ENCODE data around the gene FAM3A.
A peak's percentile ranks its signal among the peaks of the same experiment; 100 is the strongest.
"Not testable (repeated sequence)": the region's sequence is repeated elsewhere in the genome, so short reads cannot be mapped to it uniquely, and the experiment has no call there.

The FAM3A gene

DNA sequence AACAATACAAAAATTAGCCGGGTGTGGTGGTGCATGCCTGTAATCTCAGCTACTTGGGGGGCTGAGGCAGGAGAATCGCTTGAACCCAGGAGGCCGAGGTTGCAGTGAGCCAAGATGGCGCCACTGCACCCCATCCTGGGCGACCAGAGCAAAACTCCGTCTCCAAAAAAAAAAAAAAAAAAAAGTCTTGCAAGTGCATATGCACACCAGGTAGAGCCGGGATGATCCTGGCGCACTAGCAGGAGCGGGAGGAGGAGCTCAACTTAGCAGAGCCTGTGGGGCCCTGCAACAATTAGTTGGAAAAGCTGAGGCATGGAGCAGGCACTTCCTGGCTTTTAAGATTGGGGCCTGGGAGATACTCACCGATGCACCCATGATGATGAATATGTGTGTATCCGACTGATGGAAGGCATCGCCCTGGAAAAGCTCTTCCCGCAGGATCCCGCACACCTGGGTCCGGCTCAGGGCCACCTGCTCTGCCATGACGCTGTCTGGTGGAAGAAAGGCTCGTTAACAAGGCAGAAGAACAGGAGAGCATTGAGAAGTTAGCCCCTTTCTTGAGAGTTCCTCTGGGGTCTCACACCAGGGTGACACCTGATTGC is 29.7 kb upstream of the FAM3A start:
- peak overlapping the region; percentile 61 to 83 for H3K4me3 ChIP-seq (ENCODE audit: low read depth in 1 of 2, low read length in 2 of 2)

GRCh38 chrX:154542723-154543424 is 26.8 kb upstream of the FAM3A start:
- no peaks in the 10 kb centered on the region for H3K9me3 ChIP-seq (ENCODE audit: control insufficient read depth in 1 of 2, low read length in 2 of 2)
- peaks cover 0 to 9% of the 10 kb centered on the region in 2 donors for H3K4me1 ChIP-seq (ENCODE audit: control insufficient read depth in 1 of 2, insufficient read depth in 2 of 2, low read length in 2 of 2)
- H3K36me3 ChIP-seq (ENCODE audit: control insufficient read depth in 1 of 2, insufficient read depth in 2 of 2, low read length in 2 of 2) = peaks cover 0 to 6% of the 10 kb centered on the region in 2 donors
- no peak overlapping the region for H3K4me3 ChIP-seq (ENCODE audit: low read depth in 1 of 2, low read length in 2 of 2)
- no peaks in the 10 kb centered on the region for H3K27me3 ChIP-seq (ENCODE audit: low read depth, low read length)
- peak overlapping the region; percentile 71 for H3K27ac ChIP-seq (ENCODE audit: low read length)

More for the DNA sequence above, 29.7 kb upstream of the FAM3A start:
- Histone ChIP-seq H3K27ac (ENCODE audit: low read length) (no peak overlapping the region), H3K9me3 (ENCODE audit: control insufficient read depth in 1 of 2, low read length in 2 of 2) (no peaks in the 10 kb centered on the region), H3K27me3 (ENCODE audit: low read depth, low read length) (no peaks in the 10 kb centered on the region), H3K4me1 (ENCODE audit: control insufficient read depth in 1 of 2, insufficient read depth in 2 of 2, low read length in 2 of 2) (peaks cover 0 to 18% of the 10 kb centered on the region in 2 donors), H3K36me3 (ENCODE audit: control insufficient read depth in 1 of 2, insufficient read depth in 2 of 2, low read length in 2 of 2) (peaks cover 0 to 6% of the 10 kb centered on the region in 2 donors)

GRCh38 chrX:154541896-154542722 is 26.1 kb upstream of the FAM3A start:
- Histone ChIP-seq H3K27me3 (ENCODE audit: low read depth, low read length) (no peaks in the 10 kb centered on the region), H3K27ac (ENCODE audit: low read length) (peak overlapping the region; percentile 71), H3K4me1 (ENCODE audit: control insufficient read depth in 1 of 2, insufficient read depth in 2 of 2, low read length in 2 of 2) (peaks cover 0 to 9% of the 10 kb centered on the region in 2 donors), H3K4me3 (ENCODE audit: low read depth in 1 of 2, low read length in 2 of 2) (no peak overlapping the region), H3K36me3 (ENCODE audit: control insufficient read depth in 1 of 2, insufficient read depth in 2 of 2, low read length in 2 of 2) (peaks cover 0 to 6% of the 10 kb centered on the region in 2 donors), H3K9me3 (ENCODE audit: control insufficient read depth in 1 of 2, low read length in 2 of 2) (no peaks in the 10 kb centered on the region)

DNA sequence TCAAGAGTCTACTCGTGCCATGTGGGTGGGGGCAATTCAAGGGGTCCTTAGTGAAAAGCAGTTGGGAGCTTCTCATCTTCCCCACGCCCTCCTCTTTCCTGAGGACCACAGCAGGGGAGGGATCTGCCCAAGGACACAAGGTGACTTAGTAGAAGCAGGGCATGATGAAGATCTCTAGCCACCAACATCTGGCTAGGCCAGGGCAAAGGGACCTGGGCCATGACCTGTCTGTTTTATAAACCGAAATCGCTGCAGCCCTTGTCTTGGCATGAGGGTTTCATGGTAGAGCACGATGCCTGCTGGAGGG is 25.5 kb upstream of the FAM3A start:
- Histone ChIP-seq H3K9me3 (ENCODE audit: control insufficient read depth in 1 of 2, low read length in 2 of 2) (no peaks in the 10 kb centered on the region), H3K27ac (ENCODE audit: low read length) (no peak overlapping the region), H3K27me3 (ENCODE audit: low read depth, low read length) (no peaks in the 10 kb centered on the region), H3K36me3 (ENCODE audit: control insufficient read depth in 1 of 2, insufficient read depth in 2 of 2, low read length in 2 of 2) (peaks cover 0 to 6% of the 10 kb centered on the region in 2 donors), H3K4me1 (ENCODE audit: control insufficient read depth in 1 of 2, insufficient read depth in 2 of 2, low read length in 2 of 2) (peaks cover 0 to 9% of the 10 kb centered on the region in 2 donors), H3K4me3 (ENCODE audit: low read depth in 1 of 2, low read length in 2 of 2) (no peak overlapping the region)

GRCh38 chrX:154540897-154541535 is 25.0 kb upstream of the FAM3A start:
- Histone ChIP-seq H3K4me1 (ENCODE audit: control insufficient read depth in 1 of 2, insufficient read depth in 2 of 2, low read length in 2 of 2) (peaks cover 0 to 6% of the 10 kb centered on the region in 2 donors), H3K36me3 (ENCODE audit: control insufficient read depth in 1 of 2, insufficient read depth in 2 of 2, low read length in 2 of 2) (peaks cover 0 to 6% of the 10 kb centered on the region in 2 donors), H3K27ac (ENCODE audit: low read length) (no peak overlapping the region), H3K9me3 (ENCODE audit: control insufficient read depth in 1 of 2, low read length in 2 of 2) (no peaks in the 10 kb centered on the region), H3K4me3 (ENCODE audit: low read depth in 1 of 2, low read length in 2 of 2) (no peak overlapping the region), H3K27me3 (ENCODE audit: low read depth, low read length) (no peaks in the 10 kb centered on the region)

DNA sequence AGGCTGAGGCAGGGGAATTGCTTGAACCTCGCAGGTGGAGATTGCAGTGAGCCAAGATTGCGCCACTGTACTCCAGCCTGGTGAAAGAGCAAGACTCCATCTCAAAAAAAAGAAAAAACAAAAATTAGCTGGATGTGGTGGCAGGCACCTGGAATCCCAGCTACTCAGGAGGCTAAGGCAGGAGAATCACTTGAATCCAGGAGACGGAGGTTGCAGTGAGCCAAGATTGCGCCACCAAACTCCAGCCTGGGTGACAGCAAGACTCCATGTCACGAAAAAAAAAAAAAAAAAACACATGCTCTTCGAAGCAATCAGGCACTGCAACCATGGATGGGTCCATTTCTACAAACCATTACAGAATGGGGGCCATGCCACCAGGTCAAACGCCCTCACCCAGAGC is 24.3 kb upstream of the FAM3A start:
- not testable (repeated sequence) for H3K27me3 ChIP-seq (ENCODE audit: low read depth, low read length); H3K4me3 ChIP-seq (ENCODE audit: low read depth in 1 of 2, low read length in 2 of 2); H3K9me3 ChIP-seq (ENCODE audit: control insufficient read depth in 1 of 2, low read length in 2 of 2); H3K27ac ChIP-seq (ENCODE audit: low read length); H3K4me1 ChIP-seq (ENCODE audit: control insufficient read depth in 1 of 2, insufficient read depth in 2 of 2, low read length in 2 of 2)
- H3K36me3 ChIP-seq (ENCODE audit: control insufficient read depth in 1 of 2, insufficient read depth in 2 of 2, low read length in 2 of 2) = peaks cover 0 to 11% of the 10 kb centered on the region in 2 donors

- Histone ChIP-seq H3K9me3 (ENCODE audit: control insufficient read depth in 1 of 2, low read length in 2 of 2) (no peaks in the 10 kb centered on the region), H3K36me3 (ENCODE audit: control insufficient read depth in 1 of 2, insufficient read depth in 2 of 2, low read length in 2 of 2) (peaks cover 0 to 16% of the 10 kb centered on the region in 2 donors), H3K4me1 (ENCODE audit: control insufficient read depth in 1 of 2, insufficient read depth in 2 of 2, low read length in 2 of 2) (peaks cover 0 to 8% of the 10 kb centered on the region in 2 donors), H3K4me3 (ENCODE audit: low read depth in 1 of 2, low read length in 2 of 2) (no peak overlapping the region), H3K27me3 (ENCODE audit: low read depth, low read length) (no peaks in the 10 kb centered on the region), H3K27ac (ENCODE audit: low read length) (no peak overlapping the region)
These were observed 23.0 kb upstream of the FAM3A start for GRCh38 chrX:154539077-154539476.

GRCh38 chrX:154535892-154536291 is 19.9 kb upstream of the FAM3A start:
- Histone ChIP-seq H3K27ac (ENCODE audit: low read length) (no peak overlapping the region), H3K9me3 (ENCODE audit: control insufficient read depth in 1 of 2, low read length in 2 of 2) (no peaks in the 10 kb centered on the region), H3K27me3 (ENCODE audit: low read depth, low read length) (no peaks in the 10 kb centered on the region), H3K4me3 (ENCODE audit: low read depth in 1 of 2, low read length in 2 of 2) (no peak overlapping the region), H3K36me3 (ENCODE audit: control insufficient read depth in 1 of 2, insufficient read depth in 2 of 2, low read length in 2 of 2) (peaks cover 0 to 19% of the 10 kb centered on the region in 2 donors), H3K4me1 (ENCODE audit: control insufficient read depth in 1 of 2, insufficient read depth in 2 of 2, low read length in 2 of 2) (peaks cover 0 to 5% of the 10 kb centered on the region in 2 donors)

DNA sequence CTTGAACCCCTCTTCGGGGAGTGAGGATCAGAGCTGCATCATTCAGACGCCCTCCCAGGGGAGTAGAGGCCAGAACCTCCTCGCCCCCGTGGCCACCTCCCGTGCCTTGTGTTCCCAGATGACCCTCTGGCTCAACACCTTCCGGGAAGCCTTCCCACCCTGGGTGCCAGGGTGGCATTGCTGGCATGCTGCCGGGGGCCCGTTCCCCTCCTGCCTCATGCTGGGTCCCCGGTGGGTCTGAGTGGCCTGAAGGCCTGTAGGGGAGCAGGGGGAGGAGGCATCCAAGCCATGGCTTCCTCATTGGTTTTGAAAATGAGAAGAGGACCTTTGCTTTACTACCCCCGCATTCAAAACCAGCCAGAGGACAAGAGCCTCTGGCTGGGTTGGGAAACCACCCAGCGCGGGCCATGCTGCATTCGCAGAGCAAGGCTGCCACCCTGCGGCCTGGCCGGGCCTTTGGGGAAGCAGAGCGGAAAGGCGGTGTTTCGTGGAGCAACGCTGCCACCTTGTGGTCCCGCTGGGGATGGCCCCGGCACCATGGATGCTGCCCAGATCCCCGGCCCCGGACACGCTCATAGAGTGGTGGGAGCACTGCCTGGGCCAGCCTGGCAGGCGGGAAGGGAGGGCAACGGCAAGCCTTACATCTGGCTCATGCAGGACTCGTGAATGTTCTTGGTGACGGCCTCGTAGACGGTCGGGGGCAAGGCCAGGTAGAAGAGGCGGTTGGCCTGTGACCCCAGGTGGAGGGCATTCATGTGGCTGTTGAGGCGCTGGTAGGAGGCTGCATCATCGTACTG is 18.7 kb upstream of the FAM3A start:
- Histone ChIP-seq H3K27ac (ENCODE audit: low read length) (no peak overlapping the region), H3K9me3 (ENCODE audit: control insufficient read depth in 1 of 2, low read length in 2 of 2) (no peaks in the 10 kb centered on the region), H3K27me3 (ENCODE audit: low read depth, low read length) (no peaks in the 10 kb centered on the region)

GRCh38 chrX:154532690-154533089 is 16.7 kb upstream of the FAM3A start:
- Histone ChIP-seq H3K27ac (ENCODE audit: low read length) (no peak overlapping the region), H3K4me3 (ENCODE audit: low read depth in 1 of 2, low read length in 2 of 2) (no peak overlapping the region), H3K36me3 (ENCODE audit: control insufficient read depth in 1 of 2, insufficient read depth in 2 of 2, low read length in 2 of 2) (peaks cover 0 to 19% of the 10 kb centered on the region in 2 donors), H3K27me3 (ENCODE audit: low read depth, low read length) (no peaks in the 10 kb centered on the region), H3K4me1 (ENCODE audit: control insufficient read depth in 1 of 2, insufficient read depth in 2 of 2, low read length in 2 of 2) (peaks cover 0 to 5% of the 10 kb centered on the region in 2 donors), H3K9me3 (ENCODE audit: control insufficient read depth in 1 of 2, low read length in 2 of 2) (no peaks in the 10 kb centered on the region)

More for the DNA sequence above, 18.7 kb upstream of the FAM3A start:
- peaks cover 0 to 19% of the 10 kb centered on the region in 2 donors for H3K36me3 ChIP-seq (ENCODE audit: control insufficient read depth in 1 of 2, insufficient read depth in 2 of 2, low read length in 2 of 2)
- peaks cover 0 to 5% of the 10 kb centered on the region in 2 donors for H3K4me1 ChIP-seq (ENCODE audit: control insufficient read depth in 1 of 2, insufficient read depth in 2 of 2, low read length in 2 of 2)
- H3K4me3 ChIP-seq (ENCODE audit: low read depth in 1 of 2, low read length in 2 of 2) = no peak overlapping the region
